Ishikawa (cell line): Measurements from ENCODE around the gene MAP1B.
A peak's percentile ranks its signal among the peaks of the same experiment; 100 is the strongest.

Experiments used
- CEBPB ChIP-seq: IDR thresholded peaks from 2 replicates; pipeline ENCODE4 v1.6.1; 2012
- CREB1 ChIP-seq: IDR thresholded peaks from 2 replicates; pipeline ENCODE4 v1.6.1; 2012; ENCODE audit warnings: low read depth
- EGR1 ChIP-seq: IDR thresholded peaks from 2 replicates; pipeline ENCODE4 v1.6.1; 2012
- EP300 ChIP-seq: IDR thresholded peaks from 2 replicates; pipeline ENCODE4 v1.6.1; 2012; ENCODE audit warnings: borderline replicate concordance
- FOXM1 ChIP-seq: IDR thresholded peaks from 2 replicates; pipeline ENCODE4 v1.6.1; 2012; ENCODE audit warnings: low read depth, borderline replicate concordance
- MAX ChIP-seq: IDR thresholded peaks from 2 replicates; pipeline ENCODE4 v1.6.1; 2012
- NFIC ChIP-seq: IDR thresholded peaks from 2 replicates; pipeline ENCODE4 v1.6.1; 2012
- RAD21 ChIP-seq: IDR thresholded peaks from 2 replicates; pipeline ENCODE4 v1.6.1; 2012; ENCODE audit warnings: low read depth
- REST ChIP-seq: IDR thresholded peaks from 2 replicates; pipeline ENCODE4 v1.6.1; 2012; ENCODE audit warnings: low read depth, mild to moderate bottlenecking
- TAF1 ChIP-seq: IDR thresholded peaks from 2 replicates; pipeline ENCODE4 v1.6.1; 2012; ENCODE audit warnings: low read depth, mild to moderate bottlenecking
- TCF12 ChIP-seq: IDR thresholded peaks from 2 replicates; pipeline ENCODE4 v1.6.1; 2012; ENCODE audit warnings: low read depth
- TEAD4 ChIP-seq: IDR thresholded peaks from 2 replicates; pipeline ENCODE4 v1.6.1; 2012
- YY1 ChIP-seq: IDR thresholded peaks from 2 replicates; pipeline ENCODE4 v1.6.1; 2012; ENCODE audit warnings: low read depth
- ZBTB7A ChIP-seq: IDR thresholded peaks from 2 replicates; pipeline ENCODE4 v1.6.1; 2012; ENCODE audit warnings: low read depth
- TF ChIP-seq, protein P1 (sequence below): IDR thresholded peaks from 2 replicates; pipeline ENCODE4 v1.6.1; 2012

The MAP1B gene

DNA sequence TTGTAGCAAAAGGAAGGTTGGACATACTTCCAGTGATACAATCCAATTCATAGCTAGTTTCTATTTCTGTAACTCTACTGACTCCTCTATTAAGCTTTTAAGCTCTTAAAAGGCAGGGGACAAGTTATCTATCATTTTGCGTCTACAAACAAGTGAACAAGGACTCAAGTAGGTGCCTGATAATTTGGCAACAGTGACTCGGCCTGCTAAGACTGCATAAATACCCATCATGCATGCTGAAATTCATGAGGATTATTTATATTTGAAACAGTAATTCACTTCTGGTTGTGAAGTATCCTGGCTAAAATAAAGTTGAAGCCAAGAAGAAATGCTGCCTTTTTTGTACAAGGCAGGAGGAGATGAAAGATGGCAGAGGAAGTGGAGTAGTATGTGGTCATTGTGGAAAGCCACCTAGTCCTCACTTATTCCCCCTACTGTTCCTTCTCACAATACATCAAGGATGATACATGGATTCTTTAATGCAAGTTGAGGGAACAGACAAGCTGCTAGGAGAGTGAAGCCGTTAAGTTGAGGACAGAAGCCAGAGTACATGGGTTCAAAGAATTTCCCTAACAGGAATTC lies 138.8 kb downstream of the MAP1B start:
- TF ChIP-seq CREB1, result no peak
- TF ChIP-seq REST, result no peak
- no peak for TF ChIP-seq NFIC
- TF ChIP-seq TAF1, result no peak
- no peak for TF ChIP-seq EP300
- no peak for TF ChIP-seq TCF12
- TF ChIP-seq EGR1, result no peak
- TF ChIP-seq MAX, result no peak

DNA sequence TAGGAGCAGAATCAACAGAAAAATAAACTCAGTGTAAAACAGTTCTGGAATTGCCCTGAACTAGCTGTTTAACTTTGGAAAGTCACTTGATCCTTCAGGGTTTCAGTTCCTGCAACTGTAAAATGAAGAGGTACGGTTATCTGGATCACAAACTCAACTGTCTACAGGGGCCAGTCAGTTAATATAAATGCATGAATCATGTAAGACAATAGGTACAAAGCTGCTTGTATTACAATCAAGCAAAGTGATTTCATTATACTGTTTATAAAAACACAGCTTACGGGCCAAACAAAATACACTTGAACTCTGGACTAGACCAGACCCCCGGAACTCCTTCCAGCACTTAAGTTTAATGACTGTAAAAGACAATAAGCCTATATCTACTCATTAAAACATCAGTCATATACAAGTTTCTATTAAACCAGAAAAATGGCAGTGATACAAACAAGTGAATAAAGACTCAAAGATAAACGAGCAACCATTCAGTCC lies 139.7 kb downstream of the MAP1B start:
- TF ChIP-seq TCF12 (no peak), FOXM1 (no peak), NFIC (no peak)

DNA sequence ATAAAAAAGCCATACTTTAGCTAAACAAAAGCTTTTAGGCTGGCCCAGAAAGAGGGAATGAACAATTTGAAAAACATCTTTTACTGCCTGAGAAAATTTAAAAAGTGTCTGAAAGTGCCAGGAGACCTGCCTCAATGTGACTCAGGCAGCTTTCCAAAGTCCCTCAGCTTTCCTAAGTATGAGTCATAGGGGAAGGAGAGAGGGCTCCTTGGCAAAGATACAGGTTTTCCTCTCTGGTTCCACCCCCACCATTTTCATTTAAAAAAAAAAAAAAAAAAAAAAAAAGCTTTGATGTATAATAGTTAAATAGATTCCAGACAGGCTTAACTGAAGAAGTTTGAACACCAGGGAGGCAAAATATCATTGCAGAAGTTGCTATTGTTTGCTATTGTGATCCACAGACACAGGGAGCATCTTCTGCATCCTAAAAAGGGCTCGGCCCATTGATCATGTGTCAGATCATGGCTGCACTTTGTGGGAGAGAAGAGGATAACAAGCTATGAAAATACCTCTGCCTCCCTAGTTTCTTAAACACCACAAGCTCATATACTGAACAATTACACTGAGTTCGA lies 141.2 kb downstream of the MAP1B start:
- no peak for TF ChIP-seq RAD21
- TF ChIP-seq REST, result no peak
- peak; percentile 29; the same call in 1 of the 2 replicates for TF ChIP-seq EP300
- TF ChIP-seq TEAD4, result no peak
- TF ChIP-seq, protein P1, sequence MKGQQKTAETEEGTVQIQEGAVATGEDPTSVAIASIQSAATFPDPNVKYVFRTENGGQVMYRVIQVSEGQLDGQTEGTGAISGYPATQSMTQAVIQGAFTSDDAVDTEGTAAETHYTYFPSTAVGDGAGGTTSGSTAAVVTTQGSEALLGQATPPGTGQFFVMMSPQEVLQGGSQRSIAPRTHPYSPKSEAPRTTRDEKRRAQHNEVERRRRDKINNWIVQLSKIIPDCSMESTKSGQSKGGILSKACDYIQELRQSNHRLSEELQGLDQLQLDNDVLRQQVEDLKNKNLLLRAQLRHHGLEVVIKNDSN, result no peak
- no peak for TF ChIP-seq CEBPB
- no peak for TF ChIP-seq YY1
- TF ChIP-seq EGR1, result no peak
- TF ChIP-seq TCF12, result no peak
- no peak for TF ChIP-seq ZBTB7A
- peak; percentile 80 for TF ChIP-seq NFIC
- 0 out of 2 replicates have a peak, but pooled peaks have one; percentile 26 for TF ChIP-seq FOXM1
- no peak for TF ChIP-seq CREB1
- no peak for TF ChIP-seq MAX
- TF ChIP-seq TAF1, result no peak

DNA sequence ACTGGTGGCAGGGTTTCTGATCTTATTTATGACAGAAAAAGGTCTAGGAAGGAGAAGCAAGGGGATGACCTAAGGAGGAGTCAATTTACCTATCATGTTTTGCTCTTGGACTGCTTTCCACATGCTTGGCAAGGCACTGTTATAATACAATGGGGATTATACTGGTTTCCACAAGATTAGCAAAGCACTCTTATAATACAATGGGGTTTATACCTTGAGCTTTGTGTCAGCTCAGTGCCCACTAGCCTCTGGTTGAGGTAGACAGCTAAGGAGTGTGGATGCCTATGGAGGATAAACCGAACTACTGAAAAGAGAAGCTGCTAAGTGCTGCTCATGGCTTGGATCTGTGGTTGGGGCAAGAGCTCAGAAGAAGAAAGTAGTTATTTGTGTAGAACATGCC lies 144.1 kb downstream of the MAP1B start:
- TF ChIP-seq CEBPB (no peak), TCF12 (no peak), REST (no peak), NFIC (no peak), MAX (no peak), EGR1 (no peak), TAF1 (no peak), TEAD4 (no peak), YY1 (no peak), FOXM1 (no peak), ZBTB7A (no peak), EP300 (no peak)
- TF ChIP-seq, protein P1, result no peak
